ENCODE results near the gene PDE2A.

The PDE2A gene

DNA sequence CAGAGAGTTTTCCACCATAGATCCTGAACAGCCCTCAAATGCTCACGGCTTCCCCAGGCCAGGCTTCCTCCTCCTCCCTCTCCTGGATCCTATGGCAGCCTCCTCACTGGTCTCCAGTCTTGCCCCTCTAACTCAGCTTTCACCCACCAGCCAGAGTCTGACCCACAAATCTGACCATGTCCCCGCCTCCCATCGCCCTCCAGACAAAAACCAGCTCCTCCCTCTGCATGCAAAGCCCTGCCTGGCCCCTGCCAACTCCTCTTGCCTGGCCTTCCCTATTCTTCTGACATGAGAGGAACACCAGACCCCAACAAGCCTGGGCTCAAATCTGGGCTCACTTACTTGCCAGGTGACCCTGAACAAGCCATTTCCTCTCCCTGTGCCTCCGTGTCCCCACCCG, 32.4 kb upstream of the PDE2A start:
- Histone ChIP-seq H3K36me3 (ENCODE audit: insufficient read depth, low read length) (peaks cover 98% of the 10 kb centered on the region), H3K4me2 (ENCODE audit: insufficient read depth, low read length) (no peak overlapping the region)

DNA sequence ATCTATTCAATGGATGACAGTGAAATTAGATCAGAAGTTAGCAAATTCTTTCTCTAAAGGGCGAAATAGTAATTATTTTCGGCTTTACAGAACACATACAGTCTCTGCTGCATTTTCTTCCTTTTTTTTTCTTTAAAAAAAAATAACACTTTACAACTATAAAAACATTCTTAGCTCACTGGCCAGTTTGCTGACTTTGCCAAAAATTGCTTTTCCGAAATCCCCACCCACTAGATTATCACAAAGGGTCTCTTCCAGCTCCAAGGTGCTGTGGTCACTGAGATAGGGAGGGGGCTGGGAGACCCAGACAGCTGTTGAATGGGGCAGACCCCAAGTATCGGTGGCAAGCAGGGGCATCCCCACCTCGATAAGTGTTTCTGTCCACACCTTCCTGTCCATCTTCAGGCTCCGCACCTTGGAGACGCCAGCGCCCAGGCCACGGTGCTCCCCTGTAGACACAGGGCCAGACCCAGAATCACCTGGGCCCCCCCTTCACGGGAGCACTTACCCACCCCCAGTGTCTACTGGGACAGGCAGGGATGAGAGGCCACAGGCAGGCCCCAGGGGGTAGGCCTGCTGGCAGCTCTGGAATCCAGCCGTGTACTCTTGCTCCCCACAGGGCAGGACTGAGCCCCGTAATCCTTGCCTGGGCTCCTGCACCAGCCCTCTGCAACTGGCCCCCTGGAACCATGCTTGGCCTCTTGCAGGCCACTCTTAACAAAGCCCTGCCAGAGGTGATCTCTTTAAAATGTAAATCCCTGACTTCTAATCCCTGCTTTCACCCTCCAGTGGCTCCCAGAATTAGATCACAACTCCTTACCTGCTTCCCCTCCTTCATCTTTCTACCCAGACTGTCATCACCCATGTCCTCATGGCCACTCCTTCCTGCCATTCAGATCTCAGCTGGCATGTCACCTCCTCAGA, 31.5 kb upstream of the PDE2A start:
- no peak for TF ChIP-seq EZH2 (IDR thresholded peaks at IDR 0.05; ENCODE audit: borderline replicate concordance, low read depth, low read length, severe bottlenecking)
- TF ChIP-seq, protein P1, sequence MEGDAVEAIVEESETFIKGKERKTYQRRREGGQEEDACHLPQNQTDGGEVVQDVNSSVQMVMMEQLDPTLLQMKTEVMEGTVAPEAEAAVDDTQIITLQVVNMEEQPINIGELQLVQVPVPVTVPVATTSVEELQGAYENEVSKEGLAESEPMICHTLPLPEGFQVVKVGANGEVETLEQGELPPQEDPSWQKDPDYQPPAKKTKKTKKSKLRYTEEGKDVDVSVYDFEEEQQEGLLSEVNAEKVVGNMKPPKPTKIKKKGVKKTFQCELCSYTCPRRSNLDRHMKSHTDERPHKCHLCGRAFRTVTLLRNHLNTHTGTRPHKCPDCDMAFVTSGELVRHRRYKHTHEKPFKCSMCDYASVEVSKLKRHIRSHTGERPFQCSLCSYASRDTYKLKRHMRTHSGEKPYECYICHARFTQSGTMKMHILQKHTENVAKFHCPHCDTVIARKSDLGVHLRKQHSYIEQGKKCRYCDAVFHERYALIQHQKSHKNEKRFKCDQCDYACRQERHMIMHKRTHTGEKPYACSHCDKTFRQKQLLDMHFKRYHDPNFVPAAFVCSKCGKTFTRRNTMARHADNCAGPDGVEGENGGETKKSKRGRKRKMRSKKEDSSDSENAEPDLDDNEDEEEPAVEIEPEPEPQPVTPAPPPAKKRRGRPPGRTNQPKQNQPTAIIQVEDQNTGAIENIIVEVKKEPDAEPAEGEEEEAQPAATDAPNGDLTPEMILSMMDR (IDR thresholded peaks at IDR 0.05; ENCODE audit: borderline replicate concordance, extremely low read depth, low read length, poor library complexity, severe bottlenecking), result no peak
- Histone ChIP-seq H3K4me3 (ENCODE audit: low read depth in 1 of 2, low read length in 2 of 2) (no peak overlapping the region), H3K9me3 (ENCODE audit: insufficient read depth, low read length, severe bottlenecking) (no peaks in the 10 kb centered on the region), H2AFZ (ENCODE audit: low read depth, low read length) (no peak overlapping the region), H3K36me3 (ENCODE audit: insufficient read depth, low read length) (peaks cover 97% of the 10 kb centered on the region), H3K79me2 (ENCODE audit: insufficient read depth, low read length) (no peaks in the 10 kb centered on the region), H3K4me1 (ENCODE audit: insufficient read depth, low read length) (no peaks in the 10 kb centered on the region), H4K20me1 (ENCODE audit: insufficient read depth, low read length) (peaks cover 20% of the 10 kb centered on the region), H3K27me3 (ENCODE audit: insufficient read depth, low read length, poor library complexity) (no peaks in the 10 kb centered on the region), H3K9ac (ENCODE audit: low read depth, low read length) (no peak overlapping the region), H3K4me2 (ENCODE audit: insufficient read depth, low read length) (no peak overlapping the region), H3K27ac (ENCODE audit: low read length) (no peak overlapping the region)
- no peak for ATAC-seq (ENCODE audit: insufficient read depth, low read depth)
- DNase-seq, result no peak

More for the DNA sequence above, 32.4 kb upstream of the PDE2A start:
- Histone ChIP-seq H3K27ac (ENCODE audit: low read length) (no peak overlapping the region), H3K79me2 (ENCODE audit: insufficient read depth, low read length) (no peaks in the 10 kb centered on the region; the same call in 1 of the 2 replicates), H3K9ac (ENCODE audit: low read depth, low read length) (no peak overlapping the region), H3K27me3 (ENCODE audit: insufficient read depth, low read length, poor library complexity) (no peaks in the 10 kb centered on the region), H3K9me3 (ENCODE audit: insufficient read depth, low read length, severe bottlenecking) (no peaks in the 10 kb centered on the region), H3K4me1 (ENCODE audit: insufficient read depth, low read length) (no peaks in the 10 kb centered on the region), H4K20me1 (ENCODE audit: insufficient read depth, low read length) (peaks cover 20% of the 10 kb centered on the region), H2AFZ (ENCODE audit: low read depth, low read length) (no peak overlapping the region), H3K4me3 (ENCODE audit: low read depth in 1 of 2, low read length in 2 of 2) (no peak overlapping the region)
- ATAC-seq (ENCODE audit: insufficient read depth, low read depth), result no peak
- no peak for DNase-seq
- no peak for TF ChIP-seq EZH2 (IDR thresholded peaks at IDR 0.05; ENCODE audit: borderline replicate concordance, low read depth, low read length, severe bottlenecking)
- TF ChIP-seq, protein P1 (IDR thresholded peaks at IDR 0.05; ENCODE audit: borderline replicate concordance, extremely low read depth, low read length, poor library complexity, severe bottlenecking), result no peak

DNA sequence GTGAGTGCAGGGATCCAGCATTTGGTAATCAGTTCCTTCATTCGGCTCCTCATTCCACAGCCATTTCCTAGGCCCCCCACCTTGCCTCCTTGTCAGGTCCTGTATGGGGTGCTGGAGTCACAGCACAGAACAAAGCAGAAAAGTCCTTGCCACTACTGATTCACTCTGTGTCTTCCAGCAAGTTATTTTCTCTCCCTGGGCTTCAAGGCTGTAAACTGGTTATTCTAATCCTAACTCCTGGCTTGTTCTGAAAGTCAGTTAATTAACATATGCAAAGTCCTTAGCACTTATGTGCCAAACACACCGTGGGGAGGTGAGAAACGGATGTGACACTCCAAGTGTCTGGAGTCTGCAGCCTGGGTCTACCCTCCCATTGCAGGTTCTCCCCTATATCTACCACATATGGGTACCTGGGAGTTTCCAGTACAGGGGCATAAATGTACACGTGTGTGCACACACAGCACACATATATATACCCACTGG, 30.6 kb upstream of the PDE2A start:
- H2AFZ ChIP-seq (ENCODE audit: low read depth, low read length), result no peak overlapping the region
- peaks cover 20% of the 10 kb centered on the region for H4K20me1 ChIP-seq (ENCODE audit: insufficient read depth, low read length)
- no peak overlapping the region for H3K4me3 ChIP-seq (ENCODE audit: low read depth in 1 of 2, low read length in 2 of 2)
- H3K27me3 ChIP-seq (ENCODE audit: insufficient read depth, low read length, poor library complexity), result no peaks in the 10 kb centered on the region
- H3K4me2 ChIP-seq (ENCODE audit: insufficient read depth, low read length), result no peak overlapping the region
- no peak for TF ChIP-seq EZH2 (IDR thresholded peaks at IDR 0.05; ENCODE audit: borderline replicate concordance, low read depth, low read length, severe bottlenecking)
- TF ChIP-seq, protein P1 (IDR thresholded peaks at IDR 0.05; ENCODE audit: borderline replicate concordance, extremely low read depth, low read length, poor library complexity, severe bottlenecking), result no peak
- H3K27ac ChIP-seq (ENCODE audit: low read length), result no peak overlapping the region
- ATAC-seq (ENCODE audit: insufficient read depth, low read depth), result no peak
- H3K9me3 ChIP-seq (ENCODE audit: insufficient read depth, low read length, severe bottlenecking), result no peaks in the 10 kb centered on the region
- H3K4me1 ChIP-seq (ENCODE audit: insufficient read depth, low read length), result no peaks in the 10 kb centered on the region
- DNase-seq, result no peak
- no peaks in the 10 kb centered on the region for H3K79me2 ChIP-seq (ENCODE audit: insufficient read depth, low read length)
- H3K9ac ChIP-seq (ENCODE audit: low read depth, low read length), result no peak overlapping the region
- H3K36me3 ChIP-seq (ENCODE audit: insufficient read depth, low read length), result peaks cover 97% of the 10 kb centered on the region
